ENCODE data around the gene CFAP46.

Gene CFAP46

DNA sequence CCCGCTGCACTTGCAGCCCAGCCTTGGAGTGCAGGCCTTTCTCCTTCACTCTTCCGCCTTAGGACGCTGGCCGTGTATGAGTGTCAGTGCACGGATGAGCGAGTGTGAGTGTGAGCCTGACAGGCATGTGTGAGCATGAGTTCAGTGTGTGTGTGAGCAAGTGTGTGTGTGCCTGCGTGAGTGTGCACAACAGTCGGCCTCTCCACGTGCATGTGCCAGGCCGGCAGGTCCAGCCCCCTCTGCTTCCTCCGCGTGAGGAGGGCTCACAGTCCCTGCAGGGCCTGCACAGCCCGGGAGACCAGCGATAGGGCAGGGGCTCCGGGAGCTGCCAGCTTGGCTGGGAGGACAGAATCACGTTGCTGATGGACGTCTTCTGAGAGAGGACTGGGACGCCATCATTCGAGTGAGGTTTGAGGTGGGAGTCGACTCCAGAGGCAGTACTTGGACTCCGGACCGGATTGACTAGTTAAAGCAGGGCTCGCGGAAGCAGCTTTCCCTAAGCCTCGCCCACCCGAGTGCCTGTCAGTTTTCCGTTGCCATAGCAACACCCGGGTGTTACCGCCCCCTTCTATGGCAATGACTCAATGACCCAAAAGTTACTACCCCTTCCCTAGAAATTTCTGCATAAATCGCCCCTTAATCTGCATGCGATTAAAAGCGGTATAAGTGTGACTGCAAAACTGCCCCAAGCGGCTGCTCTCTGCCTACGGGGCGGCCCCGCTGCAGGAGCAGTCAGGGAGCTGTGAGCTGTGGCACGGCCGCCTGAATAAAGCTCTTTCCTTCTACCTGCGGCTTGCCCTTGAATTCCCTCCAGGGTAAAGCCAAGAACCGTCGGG is 19.6 kb upstream of the CFAP46 start:
- peak; percentile 83 for DNase-seq (ENCODE audit: low read depth)
- H3K4me3 ChIP-seq (ENCODE audit: low read depth, low read length) = peak overlapping the region; percentile 70
- TF ChIP-seq, protein P1, sequence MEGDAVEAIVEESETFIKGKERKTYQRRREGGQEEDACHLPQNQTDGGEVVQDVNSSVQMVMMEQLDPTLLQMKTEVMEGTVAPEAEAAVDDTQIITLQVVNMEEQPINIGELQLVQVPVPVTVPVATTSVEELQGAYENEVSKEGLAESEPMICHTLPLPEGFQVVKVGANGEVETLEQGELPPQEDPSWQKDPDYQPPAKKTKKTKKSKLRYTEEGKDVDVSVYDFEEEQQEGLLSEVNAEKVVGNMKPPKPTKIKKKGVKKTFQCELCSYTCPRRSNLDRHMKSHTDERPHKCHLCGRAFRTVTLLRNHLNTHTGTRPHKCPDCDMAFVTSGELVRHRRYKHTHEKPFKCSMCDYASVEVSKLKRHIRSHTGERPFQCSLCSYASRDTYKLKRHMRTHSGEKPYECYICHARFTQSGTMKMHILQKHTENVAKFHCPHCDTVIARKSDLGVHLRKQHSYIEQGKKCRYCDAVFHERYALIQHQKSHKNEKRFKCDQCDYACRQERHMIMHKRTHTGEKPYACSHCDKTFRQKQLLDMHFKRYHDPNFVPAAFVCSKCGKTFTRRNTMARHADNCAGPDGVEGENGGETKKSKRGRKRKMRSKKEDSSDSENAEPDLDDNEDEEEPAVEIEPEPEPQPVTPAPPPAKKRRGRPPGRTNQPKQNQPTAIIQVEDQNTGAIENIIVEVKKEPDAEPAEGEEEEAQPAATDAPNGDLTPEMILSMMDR (conservative IDR thresholded peaks at IDR 0.05; ENCODE audit: low read depth, low read length) = peak; percentile 20

DNA sequence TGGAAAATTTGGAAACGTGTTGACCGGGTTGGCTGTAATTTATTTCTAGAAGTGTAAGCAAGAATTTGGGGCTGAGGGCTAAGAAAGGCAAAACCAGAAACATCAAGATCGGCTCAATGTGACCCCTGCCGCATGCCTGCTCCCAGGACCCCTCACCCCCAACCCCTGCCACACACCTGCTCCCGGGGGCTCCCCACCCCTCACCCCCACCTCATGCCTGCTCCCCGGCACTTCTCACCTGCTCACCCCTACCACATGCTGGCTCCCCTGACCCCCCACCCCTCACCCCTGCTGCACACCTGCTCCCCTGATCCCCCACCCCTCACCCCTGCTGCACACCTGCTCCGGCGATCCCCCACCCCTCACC is 19.0 kb upstream of the CFAP46 start:
- H3K4me3 ChIP-seq (ENCODE audit: low read depth, low read length) = no peak overlapping the region
- no peak for DNase-seq (ENCODE audit: low read depth)
- TF ChIP-seq, protein P1 (conservative IDR thresholded peaks at IDR 0.05; ENCODE audit: low read depth, low read length) = no peak

DNA sequence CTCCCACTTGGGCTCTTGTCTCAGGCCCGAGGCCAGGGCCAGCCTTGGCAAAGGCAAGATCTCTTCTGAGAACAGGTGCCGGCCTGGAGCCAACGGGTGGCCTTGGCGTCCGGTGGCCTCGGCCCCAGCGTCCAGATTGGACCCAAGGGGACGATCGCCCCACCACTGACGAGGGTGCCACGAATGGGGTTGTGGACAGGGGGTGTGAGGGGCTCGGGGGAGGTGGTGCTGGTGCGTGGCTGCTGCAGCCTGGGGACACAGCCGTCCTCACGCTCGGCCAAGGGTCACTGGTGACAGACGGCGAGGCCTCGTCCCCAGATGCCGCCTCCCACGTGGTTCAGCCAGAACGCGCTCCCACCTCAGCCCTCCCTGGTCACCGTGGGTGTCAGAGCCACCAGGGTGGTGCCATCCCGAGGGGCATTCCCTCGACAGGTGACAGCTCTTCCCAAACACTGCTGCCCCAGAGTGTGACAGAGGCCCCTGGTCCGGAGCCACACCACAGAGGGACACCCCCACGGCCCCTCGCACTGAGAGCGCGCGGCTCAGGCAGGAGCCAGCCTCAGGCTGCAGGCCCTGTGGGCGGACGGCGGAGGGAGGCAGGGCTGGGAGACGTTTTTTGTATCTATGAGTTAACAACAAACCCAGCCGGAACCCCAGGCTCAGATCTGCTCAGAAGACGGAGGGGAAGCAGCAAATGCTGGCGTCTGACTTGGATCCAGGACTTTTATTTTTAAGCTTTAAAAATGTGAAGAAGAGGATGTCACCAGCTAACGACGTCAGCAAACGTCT is 18.5 kb upstream of the CFAP46 start:
- no peak for DNase-seq (ENCODE audit: low read depth)
- TF ChIP-seq, protein P1 (conservative IDR thresholded peaks at IDR 0.05; ENCODE audit: low read depth, low read length) = no peak
- no peak overlapping the region for H3K4me3 ChIP-seq (ENCODE audit: low read depth, low read length)

DNA sequence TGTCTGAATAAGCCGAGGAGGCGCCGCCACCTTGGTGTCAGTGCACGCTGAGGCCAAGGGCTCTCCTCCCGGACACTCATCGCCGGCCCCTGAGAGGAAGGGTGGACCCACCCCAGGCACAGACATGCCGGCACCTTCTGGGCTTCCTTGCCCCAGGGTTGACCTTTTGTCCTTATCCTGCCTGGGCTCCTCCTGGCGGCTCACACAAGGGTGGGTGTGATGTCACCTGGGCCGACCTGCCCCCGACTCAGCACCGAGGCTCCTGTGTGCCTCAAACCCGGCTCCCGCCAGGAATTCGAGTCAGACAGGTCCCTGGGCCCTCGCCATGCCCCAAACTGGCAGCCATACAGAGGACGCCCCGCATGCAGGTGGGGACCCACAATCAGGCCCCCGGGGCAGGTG is 17.7 kb upstream of the CFAP46 start:
- TF ChIP-seq, protein P1 (conservative IDR thresholded peaks at IDR 0.05; ENCODE audit: low read depth, low read length) = no peak
- DNase-seq (ENCODE audit: low read depth) = no peak
- H3K4me3 ChIP-seq (ENCODE audit: low read depth, low read length) = no peak overlapping the region

DNA sequence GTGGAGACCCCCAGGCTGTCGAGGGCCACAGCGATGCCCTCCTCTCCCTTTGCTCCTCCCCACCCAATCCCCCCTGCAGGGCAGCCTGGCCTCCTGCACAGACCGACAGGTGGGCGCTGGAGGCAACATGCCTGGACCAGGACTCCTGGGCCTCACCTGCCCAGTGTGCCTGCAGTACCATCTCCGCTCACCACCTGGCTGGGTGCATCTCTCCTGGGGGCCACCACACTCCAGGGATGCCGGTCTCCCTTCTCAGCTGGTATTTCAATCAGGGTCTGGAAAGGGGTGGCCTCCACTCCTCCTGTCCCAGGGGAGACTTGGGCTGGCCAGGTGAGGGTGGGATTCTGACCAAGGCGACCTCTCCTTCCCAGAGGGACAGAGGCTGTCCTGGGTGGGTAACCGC is 17.2 kb upstream of the CFAP46 start:
- H3K4me3 ChIP-seq (ENCODE audit: low read depth, low read length) = no peak overlapping the region
- DNase-seq (ENCODE audit: low read depth) = no peak
- TF ChIP-seq, protein P1 (conservative IDR thresholded peaks at IDR 0.05; ENCODE audit: low read depth, low read length) = no peak

DNA sequence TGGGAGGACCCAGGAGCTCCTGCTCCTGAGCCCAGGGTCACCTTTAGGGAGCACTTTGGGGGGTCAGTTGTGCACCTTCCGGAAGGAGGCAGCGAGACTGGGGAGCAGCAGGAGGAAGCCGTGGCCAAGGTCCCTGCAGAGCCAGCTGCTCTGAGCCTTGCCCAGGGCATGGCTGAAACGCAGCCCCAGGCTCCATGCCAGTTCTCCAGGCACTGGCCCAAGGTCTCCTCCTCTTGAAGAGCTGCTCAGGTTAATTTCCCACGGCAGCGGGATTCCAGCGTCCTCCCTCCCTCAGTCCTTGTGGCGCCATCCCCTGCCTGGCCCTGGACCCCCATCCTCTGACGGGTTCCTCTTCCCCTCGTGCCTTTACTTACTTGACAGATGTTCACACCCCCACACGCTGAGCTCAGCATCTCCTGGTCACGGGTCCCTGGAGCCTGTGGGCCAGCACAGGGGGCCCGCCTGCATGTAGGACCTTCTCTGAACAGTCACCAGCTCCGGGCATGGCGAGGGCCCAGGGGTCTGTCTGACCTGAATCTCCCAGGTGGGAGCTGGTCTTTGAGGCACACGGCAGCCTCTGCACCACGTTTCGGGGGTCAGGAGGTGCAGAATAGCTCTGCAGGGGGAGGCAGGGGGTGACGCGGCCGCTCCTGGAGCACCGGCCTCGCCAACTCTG is 16.7 kb upstream of the CFAP46 start:
- TF ChIP-seq, protein P1 (conservative IDR thresholded peaks at IDR 0.05; ENCODE audit: low read depth, low read length) = no peak
- no peak for DNase-seq (ENCODE audit: low read depth)
- no peak overlapping the region for H3K4me3 ChIP-seq (ENCODE audit: low read depth, low read length)
